Upper lobe of left lung (tissue), 6 donors: Measurements from ENCODE around the gene C14orf93. TPM values are rescaled to one million over a fixed set of nuclear protein-coding genes. Genes with fewer than 3 reads are reported as not detected.

Source experiments
- ATAC-seq, 2 donors: fragments of 200-7000 bp; cut with Tn5 transposase; one replicate each; pipeline ENCODE4 v1.9.1; 2022; ENCODE audit warnings: mild to moderate bottlenecking in 2 of 2, moderate library complexity in 2 of 2; ENCODE audit not compliant: low FRiP score in 2 of 2
- DNase-seq, 2 donors: peaks; one replicate each; pipeline ENCODE4 v3.0.0-alpha.2; 2019 to 2020
- H3K27ac ChIP-seq, 4 donors: fragments of 200-600 bp; sonication (generic); one replicate each; pipeline ENCODE4 v1.5.1; 2016 to 2019
- H3K27me3 ChIP-seq, 4 donors: fragments of 200-600 bp; sonication (generic); one replicate each; pipeline ENCODE4 v1.5.1; 2017 to 2019
- H3K36me3 ChIP-seq, 4 donors: fragments of 200-600 bp; sonication (generic); one replicate each; pipeline ENCODE4 v1.5.1; 2016 to 2019
- H3K4me1 ChIP-seq, 4 donors: fragments of 200-600 bp; sonication (generic); one replicate each; pipeline ENCODE4 v1.5.1; 2018 to 2019
- H3K4me3 ChIP-seq, 4 donors: fragments of 200-600 bp; sonication (generic); one replicate each; pipeline ENCODE4 v1.5.1; 2017 to 2019; ENCODE audit warnings: mild to moderate bottlenecking in 2 of 4, moderate library complexity in 1 of 4
- H3K9me3 ChIP-seq, 4 donors: fragments of 200-600 bp; sonication (generic); one replicate each; pipeline ENCODE4 v1.5.1; 2018 to 2019
- CTCF ChIP-seq, 6 experiments: fragments of 450-650 bp in 4 of 6; fragments of 200-600 bp in 2 of 6; sonication (generic) in 2 of 6; IDR thresholded peaks; one replicate each; pipeline ENCODE4 v1.5.1; 2016 to 2019; ENCODE audit warnings: antibody characterized with exemption in 6 of 6
- EP300 ChIP-seq, 4 donors: sonication (generic); formaldehyde crosslinking; IDR thresholded peaks; one replicate each; pipeline ENCODE4 v1.5.1; 2017; ENCODE audit warnings: antibody characterized with exemption in 4 of 4, control low read depth in 2 of 4
- POLR2A ChIP-seq, 4 donors: fragments of 450-650 bp; IDR thresholded peaks; one replicate each; pipeline ENCODE4 v1.5.1; 2016 to 2017; ENCODE audit warnings: antibody characterized with exemption in 4 of 4, mild to moderate bottlenecking in 2 of 4
- POLR2AphosphoS5 ChIP-seq, 2 donors: sonication (generic); formaldehyde crosslinking; IDR thresholded peaks; one replicate each; pipeline ENCODE4 v1.5.1; 2017; ENCODE audit warnings: antibody characterized with exemption in 2 of 2
- WGBS, 2 donors: methylation state at CpG; one replicate each; pipeline ENCODE4 v1.1.5; 2017 to 2018; 5-methylcytosine and 5-hydroxymethylcytosine counted together
- total RNA-seq, 6 donors: library from RNA; depleted of rRNA in 4 of 6; stranded (reverse); fragments of >200 nt in 4 of 6; gene quantifications; one replicate each; pipeline versions ENCODE4 v1.1.0 to v1.2.1, GENCODE V29; 2016 to 2021
- donor health status: DM: no; HTN: no; CAD: no; lungs with moderate emphysema.
- donor health status: DM: no; HTN: yes; CAD: no; lungs with severe emphysema.

C14orf93 gene
- total RNA-seq, 6 donors from 2014 or later: 7.1 to 12.9 (median 11.4) TPM

DNA sequence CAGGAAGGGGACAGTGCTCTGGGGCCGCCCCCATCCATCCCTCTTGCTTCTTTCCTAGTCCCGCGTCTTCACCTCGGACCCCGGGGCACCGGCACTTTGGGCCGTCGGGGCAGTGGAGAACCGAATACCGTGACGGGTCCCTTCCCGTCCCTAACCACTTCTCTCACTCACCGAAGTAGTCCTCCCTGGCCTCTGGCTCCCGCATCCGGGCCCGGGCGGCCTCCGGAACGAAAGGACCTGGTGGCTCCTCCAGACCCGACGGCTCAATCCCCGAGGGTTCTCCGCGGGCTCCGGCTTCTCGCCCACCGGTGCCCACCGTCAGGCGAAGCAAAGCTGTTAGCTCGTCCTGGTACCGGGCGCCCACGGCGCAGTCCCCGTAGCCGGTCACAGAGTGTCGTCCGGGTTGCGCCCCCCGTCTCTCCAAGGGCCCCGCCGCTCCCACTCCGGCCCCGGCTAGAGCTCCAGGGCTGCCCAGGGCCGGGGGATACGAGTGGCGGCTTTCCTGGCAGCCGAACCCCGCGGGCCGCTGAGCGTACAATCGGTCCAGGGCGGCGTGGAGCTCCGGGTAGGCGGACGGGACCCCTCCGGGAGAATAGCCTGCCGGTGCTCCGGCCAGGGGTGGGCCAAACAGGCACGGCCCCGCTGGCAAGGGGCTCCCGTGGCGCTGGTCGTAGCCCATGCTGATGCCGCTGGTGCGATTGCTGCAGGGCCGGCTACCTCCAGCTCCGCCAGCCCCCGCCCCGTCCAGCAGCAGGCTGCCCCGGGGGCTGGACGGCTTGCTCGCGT is 28.7 kb downstream of the C14orf93 start:
- WGBS, 2 donors: 2 to 3% methylated on average over 7 to 40 of the region's 76 CpGs
- peaks cover 48 to 76% (median 59%) of the 10 kb centered on the region in 4 donors for H3K4me1 ChIP-seq
- peak in 1 of 2 donors; percentile 42 for ATAC-seq

GRCh38 chr14:22980672-22981089 is 29.3 kb downstream of the C14orf93 start:
- TF ChIP-seq POLR2A (IDR thresholded peaks at IDR 0.05) (peak in 1 of 4 donors; percentile 26), POLR2AphosphoS5 (IDR thresholded peaks at IDR 0.05) (no peak)
- H3K27ac ChIP-seq: peak overlapping the region; percentile 82 to 89 (median 86)
- peaks cover 48 to 79% (median 60%) of the 10 kb centered on the region in 4 donors for H3K4me1 ChIP-seq
- DNase-seq: peak; percentile 54 to 91
- H3K4me3 ChIP-seq: peak overlapping the region; percentile 64 to 87 (median 68)
- H3K9me3 ChIP-seq: no peaks in the 10 kb centered on the region
- 0 to 2% methylated on average over 5 to 13 of the region's 41 CpGs for WGBS, 2 donors
- H3K36me3 ChIP-seq: no peaks in the 10 kb centered on the region
- ATAC-seq: peak in 1 of 2 donors; percentile 43
- H3K27me3 ChIP-seq: peaks cover 0 to 13% (median 7%) of the 10 kb centered on the region in 4 donors

More for the DNA sequence above, 28.7 kb downstream of the C14orf93 start:
- DNase-seq: peak; percentile 27 to 88
- Histone ChIP-seq H3K4me3 (peak overlapping the region; percentile 64 to 87 (median 68)), H3K9me3 (no peaks in the 10 kb centered on the region), H3K27ac (peak overlapping the region; percentile 82 to 89 (median 86)), H3K27me3 (peaks cover 0 to 13% (median 7%) of the 10 kb centered on the region in 4 donors), H3K36me3 (no peaks in the 10 kb centered on the region)
- no peak for TF ChIP-seq POLR2A (IDR thresholded peaks at IDR 0.05)
- no peak for TF ChIP-seq POLR2AphosphoS5 (IDR thresholded peaks at IDR 0.05)
- no peak for TF ChIP-seq CTCF (IDR thresholded peaks at IDR 0.05)

DNA sequence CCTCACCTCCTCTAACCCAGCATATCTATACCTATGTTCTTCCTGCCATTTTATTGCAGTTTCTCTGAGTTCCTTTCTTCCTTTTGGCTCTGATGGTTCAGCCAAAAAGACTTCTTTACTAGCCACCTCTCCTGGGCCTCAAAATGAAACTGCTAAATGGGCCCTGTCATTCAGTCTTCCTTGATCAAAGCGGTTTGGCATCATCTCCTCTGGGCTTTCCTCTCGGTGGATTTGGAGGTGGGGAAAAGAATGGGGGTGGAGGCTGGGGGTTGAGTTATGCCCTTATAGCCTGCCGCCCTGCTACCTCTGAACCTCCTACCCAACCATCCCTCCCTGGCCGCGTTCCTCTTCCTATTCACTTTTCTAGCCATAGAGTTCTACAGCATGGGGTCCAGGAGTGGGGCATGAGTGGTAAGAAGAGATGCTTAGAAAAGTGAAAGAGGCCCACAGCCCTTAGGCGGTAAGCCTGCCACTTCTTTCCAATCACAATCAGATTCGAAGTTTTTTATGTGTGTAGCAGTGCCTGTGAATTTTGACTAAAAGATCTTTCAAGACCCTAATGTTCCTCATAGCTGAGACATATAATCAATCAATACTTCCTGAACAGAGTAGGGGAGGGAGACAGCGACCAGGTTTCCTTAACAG is 30.1 kb downstream of the C14orf93 start:
- TF ChIP-seq POLR2AphosphoS5 (IDR thresholded peaks at IDR 0.05): no peak
- TF ChIP-seq EP300 (IDR thresholded peaks at IDR 0.05): no peak
- no peak for TF ChIP-seq POLR2A (IDR thresholded peaks at IDR 0.05)
- TF ChIP-seq CTCF (IDR thresholded peaks at IDR 0.05): no peak
- WGBS, 2 donors: 52 to 60% methylated on average over 8 of the region's 8 CpGs
- H3K4me3 ChIP-seq: peak overlapping the region in 3 of 4 donors; percentile 64 to 87 (median 72)
- peak overlapping the region; percentile 82 to 89 (median 86) for H3K27ac ChIP-seq
- ATAC-seq (no peak), DNase-seq (no peak)
- peaks cover 48 to 79% (median 62%) of the 10 kb centered on the region in 4 donors for H3K4me1 ChIP-seq
- no peaks in the 10 kb centered on the region for H3K9me3 ChIP-seq
- peaks cover 0 to 13% (median 7%) of the 10 kb centered on the region in 4 donors for H3K27me3 ChIP-seq
- H3K36me3 ChIP-seq: no peaks in the 10 kb centered on the region

DNA sequence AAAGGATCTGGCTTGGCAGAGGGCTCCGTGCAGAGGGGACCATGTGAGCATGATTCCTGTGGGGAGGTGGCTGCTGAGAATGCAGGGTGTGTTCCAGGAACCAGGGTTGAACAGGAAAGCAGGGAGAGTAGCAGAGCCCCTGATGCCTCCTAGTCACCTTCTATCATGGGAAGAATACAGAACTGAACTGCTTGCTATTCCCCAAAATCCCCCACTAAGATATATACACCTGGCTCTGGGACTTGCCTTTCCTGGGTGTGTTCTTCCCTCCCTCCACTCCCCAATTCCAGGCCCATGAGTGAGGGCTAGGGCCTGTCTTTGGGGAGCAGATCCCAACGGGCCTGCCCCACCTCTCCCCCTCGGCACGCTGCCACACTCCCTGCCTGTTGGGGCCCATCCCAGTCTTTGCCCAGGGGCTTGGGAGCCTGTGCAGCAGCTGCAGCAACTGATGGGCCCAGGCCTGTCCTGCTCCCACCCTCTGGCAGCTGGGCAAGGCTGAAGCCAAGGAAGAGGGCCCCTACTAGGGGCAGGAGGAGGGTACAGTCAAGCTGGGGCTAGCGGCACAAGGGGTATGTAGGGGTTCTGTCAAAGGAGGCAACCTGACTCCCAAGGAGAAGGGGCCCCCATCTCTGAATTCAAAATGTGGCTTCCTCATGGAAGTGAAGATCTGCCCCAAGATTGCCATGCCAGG is 30.8 kb downstream of the C14orf93 start:
- peaks cover 48 to 79% (median 64%) of the 10 kb centered on the region in 4 donors for H3K4me1 ChIP-seq
- H3K27me3 ChIP-seq: peaks cover 0 to 13% (median 7%) of the 10 kb centered on the region in 4 donors
- no peaks in the 10 kb centered on the region for H3K9me3 ChIP-seq
- no peaks in the 10 kb centered on the region for H3K36me3 ChIP-seq
- DNase-seq (peak; percentile 27 to 63), ATAC-seq (no peak)
- 61 to 65% methylated on average over 3 to 5 of the region's 5 CpGs for WGBS, 2 donors
- peak overlapping the region in 2 of 4 donors; percentile 64 to 87 for H3K4me3 ChIP-seq
- TF ChIP-seq EP300 (IDR thresholded peaks at IDR 0.05): no peak
- no peak for TF ChIP-seq POLR2A (IDR thresholded peaks at IDR 0.05)
- TF ChIP-seq POLR2AphosphoS5 (IDR thresholded peaks at IDR 0.05): no peak
- TF ChIP-seq CTCF (IDR thresholded peaks at IDR 0.05): no peak
- peak overlapping the region; percentile 82 to 89 (median 86) for H3K27ac ChIP-seq

DNA sequence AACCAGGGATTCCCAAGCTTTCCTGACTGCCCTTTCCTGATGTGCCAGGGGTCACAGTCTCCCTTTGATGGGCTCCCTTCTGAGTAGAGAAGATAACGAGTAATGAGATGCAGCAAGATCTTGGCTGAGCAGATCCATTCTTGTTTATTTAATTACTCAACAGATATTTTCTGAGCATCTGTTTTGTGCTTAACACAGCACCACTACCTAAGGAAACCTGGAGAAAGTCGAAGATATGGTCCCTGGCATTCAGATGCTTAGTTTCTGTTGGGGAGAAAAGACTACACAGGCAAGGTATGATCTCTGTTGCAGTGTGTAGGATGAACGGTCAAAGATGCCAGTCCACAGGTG is 31.5 kb downstream of the C14orf93 start:
- ATAC-seq (no peak), DNase-seq (no peak)
- Histone ChIP-seq H3K27me3 (peaks cover 0 to 13% (median 7%) of the 10 kb centered on the region in 4 donors), H3K4me1 (peaks cover 47 to 75% (median 66%) of the 10 kb centered on the region in 4 donors), H3K36me3 (no peaks in the 10 kb centered on the region), H3K27ac (peak overlapping the region; percentile 82 to 89 (median 86)), H3K9me3 (no peaks in the 10 kb centered on the region), H3K4me3 (peak overlapping the region in 1 of 4 donors; percentile 10)
- TF ChIP-seq CTCF (IDR thresholded peaks at IDR 0.05) (no peak), POLR2A (IDR thresholded peaks at IDR 0.05) (no peak), POLR2AphosphoS5 (IDR thresholded peaks at IDR 0.05) (no peak), EP300 (IDR thresholded peaks at IDR 0.05) (no peak)
- 57 to 71% methylated on average over 3 of the region's 3 CpGs for WGBS, 2 donors
